Lung (tissue), 13 donors: ENCODE data around the gene DCBLD2. TPM values are rescaled to one million over a fixed set of nuclear protein-coding genes. Genes with fewer than 3 reads are reported as not detected.

Experiments
- ATAC-seq: fragments of 200-7000 bp; cut with Tn5 transposase; one replicate; pipeline ENCODE4 v1.9.1; 2020; ENCODE audit warnings: moderate number of reproducible peaks; ENCODE audit not compliant: insufficient read depth, low FRiP score
- DNase-seq, 3 donors: peaks; one replicate each; pipeline ENCODE4 v3.0.0-alpha.2; 2013 to 2017
- H3K27ac ChIP-seq, 2 donors: one replicate each; pipeline ENCODE4 v1.5.1; 2013; ENCODE audit warnings: mild to moderate bottlenecking in 2 of 2, moderate library complexity in 2 of 2, control low read depth in 1 of 2, inconsistent platforms in 1 of 2, low read depth in 1 of 2, low read length in 1 of 2
- H3K27me3 ChIP-seq, 3 donors: one replicate each; pipeline ENCODE4 v1.5.1; 2013; ENCODE audit warnings: low read length in 2 of 3; ENCODE audit not compliant: control insufficient read depth in 3 of 3, insufficient read depth in 3 of 3
- H3K36me3 ChIP-seq, 4 donors: one replicate each; pipeline ENCODE4 v1.5.1; 2013; ENCODE audit warnings: low read length in 4 of 4, mild to moderate bottlenecking in 1 of 4, moderate library complexity in 1 of 4; ENCODE audit not compliant: control insufficient read depth in 4 of 4, insufficient read depth in 4 of 4
- H3K4me1 ChIP-seq, 5 donors: one replicate each; pipeline ENCODE4 v1.5.1; 2013; ENCODE audit warnings: low read length in 5 of 5, mild to moderate bottlenecking in 2 of 5, moderate library complexity in 1 of 5; ENCODE audit not compliant: control insufficient read depth in 5 of 5, insufficient read depth in 5 of 5
- H3K4me3 ChIP-seq: one replicate; pipeline ENCODE4 v1.5.1; 2013; ENCODE audit warnings: mild to moderate bottlenecking, control low read depth, moderate library complexity
- H3K9ac ChIP-seq, 2 donors: one replicate each; pipeline ENCODE4 v1.5.1; 2013; ENCODE audit warnings: low read length in 2 of 2, control low read depth in 1 of 2; ENCODE audit not compliant: insufficient read depth in 1 of 2
- H3K9me3 ChIP-seq, 4 donors: one replicate each; pipeline ENCODE4 v1.5.1; 2013; ENCODE audit warnings: low read length in 3 of 4, mild to moderate bottlenecking in 1 of 4, moderate library complexity in 1 of 4; ENCODE audit not compliant: control insufficient read depth in 4 of 4, insufficient read depth in 3 of 4
- CTCF ChIP-seq: IDR thresholded peaks from 2 replicates; pipeline ENCODE4 v1.5.1; 2012; ENCODE audit warnings: mild to moderate bottlenecking; ENCODE audit errors: control extremely low read depth, extremely low read depth
- WGBS, 2 donors: extraction: QIAGEN DNeasy Blood & Tissue Kit; methylation state at CpG; one replicate each; pipeline ENCODE4 v1.1.7; 2013; 5-methylcytosine and 5-hydroxymethylcytosine counted together
- polyA plus RNA-seq, 2 donors: library from polyadenylated mRNA; stranded (reverse); fragments of 200-250 nt; gene quantifications; one replicate each; pipeline ENCODE4 v1.2.1, GENCODE V29; 2013
- small RNA-seq: library from RNA; depleted of rRNA; stranded (forward); fragments of <200 nt; gene quantifications from one replicate; pipeline ENCODE3, GENCODE V24; 2014; ENCODE audit warnings: low replicate concordance
- total RNA-seq, 2 donors: library from RNA; depleted of rRNA in 1 of 2; stranded (reverse); fragments of >200 nt in 1 of 2; gene quantifications; one replicate each; pipeline ENCODE4 v1.2.1, GENCODE V29; 2014 to 2021
- donor health status: control.
- donor health status: control.
- donor health status: Bipolar disorder and iron deficiency.
- donor health status: healthy.
- donor health status: DM: yes; HTN: yes; CAD: no.

DCBLD2 gene
- total and polyA plus RNA-seq, 4 donors: 7.1 to 83.8 (median 18.5) TPM

- no peaks in the 10 kb centered on the region for H3K36me3 ChIP-seq
- WGBS, 2 donors: 49 to 74% methylated on average over 4 of the region's 4 CpGs
- H3K4me3 ChIP-seq: no peak overlapping the region
- DNase-seq: no peak
- no peak overlapping the region for H3K9ac ChIP-seq
- no peaks in the 10 kb centered on the region for H3K27me3 ChIP-seq
- H3K27ac ChIP-seq: peak overlapping the region in 1 of 2 donors; percentile 33
- peaks cover 0 to 20% (median 0%) of the 10 kb centered on the region in 5 donors for H3K4me1 ChIP-seq
- no peak for ATAC-seq
- no peaks in the 10 kb centered on the region for H3K9me3 ChIP-seq
- TF ChIP-seq CTCF: no peak
These were observed 154.6 kb downstream of the DCBLD2 start for GRCh38 chr3:98746882-98747281.

GRCh38 chr3:98746122-98746521 lies 155.4 kb downstream of the DCBLD2 start:
- H3K9me3 ChIP-seq: no peaks in the 10 kb centered on the region
- ATAC-seq: no peak
- no peak overlapping the region for H3K4me3 ChIP-seq
- peak overlapping the region in 1 of 2 donors; percentile 61 for H3K27ac ChIP-seq
- no peak for DNase-seq
- no peak overlapping the region for H3K9ac ChIP-seq
- TF ChIP-seq CTCF: no peak
- H3K27me3 ChIP-seq: no peaks in the 10 kb centered on the region
- H3K36me3 ChIP-seq: no peaks in the 10 kb centered on the region
- H3K4me1 ChIP-seq: peaks cover 0 to 20% (median 0%) of the 10 kb centered on the region in 5 donors
- WGBS, 2 donors: 91% methylated on average over 4 of the region's 4 CpGs

Small RNAs within 50 kb of the gene (small RNA-seq; reads per million reads assigned to genes)
- gene RNU6-1263P: not detected
- not detected for gene RNU6-26P

Other genes starting within 250 kb of the DCBLD2 start
- gene ST3GAL6, start 138.4 kb downstream of the DCBLD2 start, total RNA-seq: 10 to 100 TPM; 18.5 to 21.7 TPM
- gene ST3GAL6, start 138.4 kb downstream of the DCBLD2 start, polyA plus RNA-seq: 10 to 100 TPM; 13.6 to 22.9 TPM